HL-60 (cell line): ENCODE results near the gene CYP27C1.

Experiments
- DNase-seq, 2 experiments: peaks; one replicate each; pipeline ENCODE4 v3.0.0-alpha.2; 2010 to 2020; ENCODE audit warnings: low read depth in 1 of 2, low spot score in 1 of 2
- H3K27ac ChIP-seq: fragments of 250-450 bp; sonication (Bioruptor Pico); replicated peaks from 2 replicates; pipeline ENCODE4 v1.5.1; 2020; ENCODE audit warnings: mild to moderate bottlenecking, moderate library complexity
- H3K27me3 ChIP-seq: fragments of 250-450 bp; sonication (Bioruptor Pico); 2 replicates; pipeline ENCODE4 v1.5.1; 2021; ENCODE audit warnings: mild to moderate bottlenecking, moderate library complexity; ENCODE audit not compliant: insufficient read depth, poor library complexity, severe bottlenecking
- H3K4me3 ChIP-seq: replicated peaks from 2 replicates; pipeline ENCODE4 v1.5.1; 2011; ENCODE audit warnings: mild to moderate bottlenecking, control low read depth, low read length; ENCODE audit not compliant: insufficient read depth
- CTCF ChIP-seq: IDR thresholded peaks from one replicate; pipeline ENCODE4 v1.5.1; 2011; ENCODE audit warnings: low read length, control low read depth, inconsistent platforms; ENCODE audit not compliant: insufficient read depth
- GABPA ChIP-seq: IDR thresholded peaks from 2 replicates; pipeline ENCODE4 v1.6.1; 2012; ENCODE audit warnings: low read depth
- POLR2AphosphoS5 ChIP-seq: IDR thresholded peaks from 2 replicates; pipeline ENCODE4 v1.6.1; 2012; ENCODE audit warnings: low read depth
- REST ChIP-seq: IDR thresholded peaks from 2 replicates; pipeline ENCODE4 v1.6.1; 2012; ENCODE audit warnings: low read depth; ENCODE audit not compliant: insufficient replicate concordance
- SPI1 ChIP-seq: IDR thresholded peaks from 2 replicates; pipeline ENCODE4 v1.6.1; 2012; ENCODE audit warnings: low read depth, mild to moderate bottlenecking, borderline replicate concordance

CYP27C1 gene

GRCh38 chr2:127187831-127188230 is 32.3 kb downstream of the CYP27C1 start:
- Histone ChIP-seq H3K4me3 (no peak overlapping the region), H3K27me3 (no peaks in the 10 kb centered on the region), H3K27ac (no peak overlapping the region)
- no peak for DNase-seq
- TF ChIP-seq REST = no peak
- no peak for TF ChIP-seq CTCF
- no peak for TF ChIP-seq SPI1
- TF ChIP-seq POLR2AphosphoS5 = no peak
- TF ChIP-seq GABPA = no peak

GRCh38 chr2:127187081-127187775 is 32.9 kb downstream of the CYP27C1 start:
- no peak overlapping the region for H3K27ac ChIP-seq
- no peak for TF ChIP-seq CTCF
- no peak for TF ChIP-seq POLR2AphosphoS5
- no peak for TF ChIP-seq SPI1
- no peak for TF ChIP-seq GABPA
- TF ChIP-seq REST = no peak

GRCh38 chr2:127185705-127186104 is 34.4 kb downstream of the CYP27C1 start:
- no peak for DNase-seq
- Histone ChIP-seq H3K4me3 (no peak overlapping the region), H3K27ac (no peak overlapping the region), H3K27me3 (no peaks in the 10 kb centered on the region)
- no peak for TF ChIP-seq CTCF
- no peak for TF ChIP-seq SPI1
- TF ChIP-seq POLR2AphosphoS5 = no peak
- TF ChIP-seq REST = no peak
- no peak for TF ChIP-seq GABPA

More at GRCh38 chr2:127187081-127187775, 32.9 kb downstream of the CYP27C1 start:
- no peak for DNase-seq
- no peak overlapping the region for H3K4me3 ChIP-seq
- H3K27me3 ChIP-seq = no peaks in the 10 kb centered on the region
